ENCODE results near the gene CPNE8.

The CPNE8 gene

DNA sequence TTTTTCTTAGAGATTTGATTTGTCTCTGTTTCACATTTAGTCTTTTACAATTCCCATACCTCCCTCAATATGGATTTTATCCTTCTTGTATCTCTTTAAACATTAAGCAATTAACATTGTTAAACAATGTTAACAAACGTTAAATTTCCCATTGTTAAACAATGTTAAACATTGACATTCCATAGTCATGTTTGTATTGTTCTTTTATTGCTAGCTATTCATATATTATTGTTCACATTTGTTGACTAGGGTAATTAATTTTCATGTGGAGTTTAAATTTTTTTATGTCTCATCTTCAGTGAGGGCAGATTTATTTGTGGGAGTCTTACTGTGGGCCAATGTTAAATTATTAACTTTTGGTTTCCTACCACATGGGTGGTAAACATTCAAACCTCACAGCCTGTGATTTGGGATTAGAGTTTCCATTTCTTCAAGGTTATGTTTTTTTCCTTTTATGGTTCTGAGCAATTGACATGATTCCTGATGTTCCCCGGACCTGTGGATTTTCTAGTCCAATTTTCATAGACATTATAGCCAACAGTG lies 294.5 kb downstream of the CPNE8 start:
- no peak for DNase-seq

DNA sequence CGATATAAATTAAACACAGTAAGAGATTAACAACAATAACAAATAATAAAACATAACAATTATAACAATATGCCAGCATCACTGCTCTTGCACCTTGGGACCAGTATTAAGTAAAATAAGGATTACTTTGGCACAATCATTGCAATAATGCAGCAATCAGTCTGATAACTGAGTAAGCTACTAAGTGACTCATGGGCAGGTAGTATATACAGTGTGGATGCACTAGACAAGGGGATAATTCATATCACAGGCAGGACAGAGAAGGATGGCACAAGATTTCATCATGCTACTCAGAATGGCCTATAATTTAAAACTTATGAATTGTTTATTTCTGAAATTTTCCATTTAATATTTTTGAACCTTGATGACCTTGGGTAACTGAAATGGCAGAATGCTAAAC lies 298.1 kb downstream of the CPNE8 start:
- no peak for DNase-seq

Data from NCI-H187 (cell line).